Endothelial cell of umbilical vein (primary cell): ENCODE measurements around the gene TTLL11. TPM values are rescaled to one million over a fixed set of nuclear protein-coding genes. Genes with fewer than 3 reads are reported as not detected.
A peak's percentile ranks its signal among the peaks of the same experiment; 100 is the strongest.

Experiments
- BruUV-seq: library from RNA; stranded (reverse); fragments of 400-500 nt; replicated peaks from 2 replicates; lab custom pipeline; 2021; lab: Mats Ljungman, UMichigan
- CTCF ChIA-PET: fragments of 300-600, 350-600 bp; sonication (Branson Sonifier 250); formaldehyde crosslinking; loops from one replicate; lab custom pipeline; 2021; ENCODE audit warnings: antibody characterized with exemption, inconsistent platforms; lab: Charles Lee
- POLR2A ChIA-PET: fragments of 300-600, 350-600 bp; sonication (Branson Sonifier 250); formaldehyde crosslinking; loops from one replicate; lab custom pipeline; 2021; ENCODE audit warnings: antibody characterized with exemption, inconsistent platforms; lab: Charles Lee
- DNase-seq: peaks from one replicate; pipeline ENCODE4 v3.0.0-alpha.2; 2011; ENCODE audit warnings: low read depth, low spot score
- FAIRE-seq: peaks from 2 replicates; lab custom pipeline; 2011; peaks lifted over from hg19 to GRCh38; lab: Jason Lieb, UNC
- H2AFZ ChIP-seq: 2 replicates; pipeline ENCODE4 v1.6.0; 2012; ENCODE audit warnings: low read depth, low read length, control low read depth, inconsistent platforms
- H3K27ac ChIP-seq: 2 replicates; pipeline ENCODE4 v1.5.1; 2011; ENCODE audit warnings: low read depth, mild to moderate bottlenecking, control low read depth, low read length, moderate library complexity; ENCODE audit not compliant: insufficient read depth
- H3K27me3 ChIP-seq, 2 experiments: 2 replicates each; pipeline versions ENCODE4 v1.6.0 to v1.6.1; 2011; ENCODE audit warnings: low read length in 2 of 2, mixed read lengths in 1 of 2; ENCODE audit not compliant: control insufficient read depth in 2 of 2, insufficient read depth in 2 of 2
- H3K36me3 ChIP-seq, 2 experiments: 2 replicates in 1 of 2; 3 replicates in 1 of 2; pipeline ENCODE4 v1.5.1; 2011; ENCODE audit warnings: low read length in 2 of 2, mild to moderate bottlenecking in 1 of 2, moderate library complexity in 1 of 2; ENCODE audit not compliant: control insufficient read depth in 2 of 2, insufficient read depth in 2 of 2; ENCODE audit errors: extremely low read depth in 1 of 2
- H3K4me1 ChIP-seq: 3 replicates; pipeline ENCODE4 v1.5.1; 2011; ENCODE audit warnings: mild to moderate bottlenecking, low read length; ENCODE audit not compliant: control insufficient read depth, insufficient read depth; ENCODE audit errors: extremely low read depth
- H3K4me2 ChIP-seq: 2 replicates; pipeline ENCODE4 v1.6.1; 2011; ENCODE audit warnings: low read length, control low read depth, mixed read lengths; ENCODE audit not compliant: insufficient read depth
- H3K4me3 ChIP-seq, 3 experiments: fragments of 200-600 bp in 1 of 3; sonication (generic), shearing (Covaris generic) in 1 of 3; replicated peaks in 1 of 3; 2 replicates each; pipeline ENCODE4 v1.5.1; 2011 to 2016; ENCODE audit warnings: control low read depth in 3 of 3, low read length in 3 of 3, mild to moderate bottlenecking in 2 of 3, inconsistent platforms in 1 of 3, low read depth in 1 of 3, moderate library complexity in 1 of 3; ENCODE audit not compliant: insufficient read depth in 1 of 3
- H3K79me2 ChIP-seq: 2 replicates; pipeline ENCODE4 v1.6.0; 2012; ENCODE audit warnings: low read length, inconsistent platforms; ENCODE audit not compliant: control insufficient read depth, insufficient read depth
- H3K9ac ChIP-seq: replicated peaks from 2 replicates; pipeline ENCODE3; 2011; ENCODE audit warnings: low read length, control low read depth; ENCODE audit not compliant: insufficient read depth; ENCODE audit errors: extremely low read depth
- H3K9me1 ChIP-seq: replicated peaks from 3 replicates; pipeline ENCODE4 v1.6.0; 2011; ENCODE audit warnings: mild to moderate bottlenecking, low read length; ENCODE audit not compliant: control insufficient read depth, insufficient read depth; ENCODE audit errors: extremely low read depth
- H3K9me3 ChIP-seq: replicated peaks from 2 replicates; pipeline ENCODE4 v1.5.1; 2012; ENCODE audit warnings: low read length, inconsistent platforms; ENCODE audit not compliant: control insufficient read depth, insufficient read depth
- H4K20me1 ChIP-seq: replicated peaks from 2 replicates; pipeline ENCODE3; 2011; ENCODE audit warnings: mild to moderate bottlenecking, low read length; ENCODE audit not compliant: control insufficient read depth, insufficient read depth; ENCODE audit errors: extremely low read depth
- EZH2 ChIP-seq: IDR thresholded peaks from 2 replicates; pipeline ENCODE4 v1.6.1; 2012; ENCODE audit warnings: borderline replicate concordance, low read depth, mild to moderate bottlenecking, moderate library complexity, low read length, inconsistent platforms; ENCODE audit not compliant: severe bottlenecking
- FOS ChIP-seq: IDR thresholded peaks from 2 replicates; pipeline ENCODE4 v1.6.1; 2011; ENCODE audit warnings: mild to moderate bottlenecking, low read length, moderate library complexity, borderline replicate concordance; ENCODE audit not compliant: insufficient read depth
- GATA2 ChIP-seq: IDR thresholded peaks from 2 replicates; pipeline ENCODE4 v1.7.0; 2011; ENCODE audit warnings: low read depth, mild to moderate bottlenecking, moderate library complexity, mixed read lengths, low read length; ENCODE audit not compliant: insufficient read length, insufficient read depth
- JUN ChIP-seq: IDR thresholded peaks from 2 replicates; pipeline ENCODE4 v1.6.1; 2011; ENCODE audit warnings: borderline replicate concordance, low read depth; ENCODE audit not compliant: insufficient read length, insufficient read depth
- MYC ChIP-seq: IDR thresholded peaks from one replicate; pipeline ENCODE4 v1.6.1; 2011; ENCODE audit warnings: mild to moderate bottlenecking, low read depth, low read length
- POLR2A ChIP-seq: IDR thresholded peaks from 2 replicates; pipeline ENCODE4 v1.6.1; 2012; ENCODE audit warnings: low read depth, mild to moderate bottlenecking, control low read depth, low read length
- POLR2AphosphoS5 ChIP-seq: IDR thresholded peaks from 2 replicates; pipeline ENCODE4 v1.6.1; 2012; ENCODE audit warnings: low read depth, mild to moderate bottlenecking, control low read depth, low read length, moderate library complexity; ENCODE audit not compliant: insufficient read depth
- dilution Hi-C: fragments of 300-500 bp; cut with MboI; formaldehyde crosslinking; loops from one replicate; pipeline ENCODE4 v1.15.0; 2019; ENCODE audit warnings: low sequenced_read_pairs; ENCODE audit not compliant: extremely low pct_ligation_motif_present
- intact Hi-C: fragments of 100-400 bp; cut with micrococcal nuclease; formaldehyde crosslinking; loops from one replicate; pipeline ENCODE4 v1.10.0; 2022
- polyA plus RNA-seq, 4 experiments: library from polyadenylated mRNA; depleted of rRNA in 3 of 4; stranded (reverse) in 3 of 4; unstranded in 1 of 4; fragments of >200 nt; gene quantifications; 2 replicates each; pipeline versions ENCODE4 v1.2.1 to v1.2.3, GENCODE V29; 2011 to 2012; ENCODE audit warnings: missing spikeins in 1 of 4
- total RNA-seq: library from RNA; stranded (reverse); gene quantifications from 2 replicates; pipeline ENCODE4 v1.2.3, GENCODE V29; 2021
- TF ChIP-seq, protein P1 (sequence below): IDR thresholded peaks from 2 replicates; pipeline ENCODE4 v1.6.1; 2011; ENCODE audit not compliant: insufficient read depth, insufficient read length
- TF ChIP-seq, protein P2 (sequence below), 2 donors: IDR thresholded peaks; 1 replicate in 1 of 2; 2 replicates in 1 of 2; pipeline ENCODE4 v1.5.1; 2011; ENCODE audit warnings: low read length in 2 of 2, mild to moderate bottlenecking in 2 of 2, moderate library complexity in 2 of 2, control low read depth in 1 of 2, inconsistent platforms in 1 of 2, low read depth in 1 of 2; ENCODE audit not compliant: insufficient read depth in 1 of 2; ENCODE audit errors: extremely low read depth in 1 of 2

TTLL11 gene
- total and polyA plus RNA-seq, 2 donors (not counting 3 experiments of a cell fraction or from before 2014, with no cell fraction given) = 4.9 to 5.1 TPM

DNA sequence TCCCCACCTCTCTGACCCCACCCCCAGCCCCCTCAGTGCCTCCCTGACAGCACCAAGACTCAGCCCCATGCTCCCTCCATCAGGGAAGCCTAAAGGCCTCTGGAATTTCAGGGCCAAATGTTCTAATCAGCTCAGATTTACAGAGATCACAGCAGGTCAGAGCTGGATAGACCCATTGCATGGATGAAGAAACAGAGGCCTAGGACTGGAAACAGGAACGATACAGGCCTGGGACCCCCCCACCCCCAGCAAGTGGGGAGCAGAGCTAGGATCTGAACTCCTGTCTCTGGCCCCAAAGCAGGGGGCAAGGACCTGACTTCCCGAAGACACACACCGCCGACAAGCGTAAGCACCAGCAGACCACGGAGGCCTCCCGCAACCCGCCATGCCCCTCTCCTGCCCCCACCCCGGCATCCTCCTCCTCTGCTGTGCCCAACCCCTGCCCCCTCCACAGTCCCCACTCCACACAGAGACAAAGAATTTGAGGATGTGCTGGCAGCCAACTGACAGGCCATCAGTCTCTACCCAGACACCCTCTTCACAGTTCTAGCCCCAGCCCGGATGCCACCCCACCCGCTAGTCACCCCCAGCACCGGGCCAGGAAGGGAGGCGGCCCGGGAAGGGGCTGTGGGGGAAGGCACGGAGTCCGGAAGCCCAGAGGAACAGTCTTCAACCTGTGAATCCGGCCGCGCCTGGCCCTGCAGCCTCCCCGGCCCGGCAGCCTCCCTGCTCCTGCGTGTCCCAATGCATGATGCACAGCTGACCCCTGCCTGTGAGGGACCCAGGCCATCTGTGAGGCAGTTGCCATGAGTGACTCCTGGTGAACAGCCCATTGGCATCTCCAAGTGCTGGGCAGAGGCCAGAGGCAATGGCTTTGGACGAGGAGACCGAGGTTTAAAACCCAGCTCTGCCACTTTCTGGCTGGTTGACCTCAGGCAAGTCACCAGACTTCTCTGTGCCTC lies 35.2 kb upstream of the TTLL11 start:
- Histone ChIP-seq H4K20me1 (no peaks in the 10 kb centered on the region), H2AFZ (peak overlapping the region; percentile 42), H3K79me2 (no peaks in the 10 kb centered on the region), H3K4me2 (no peak overlapping the region), H3K27ac (no peak overlapping the region), H3K4me1 (peaks cover 23% of the 10 kb centered on the region), H3K27me3 (no peaks in the 10 kb centered on the region), H3K9ac (no peak overlapping the region), H3K4me3 (no peak overlapping the region), H3K9me3 (no peaks in the 10 kb centered on the region), H3K36me3 (no peaks in the 10 kb centered on the region), H3K9me1 (no peaks in the 10 kb centered on the region)
- BruUV-seq = no TSS peak
- TF ChIP-seq MYC = no peak
- peak; percentile 0 for TF ChIP-seq FOS
- CTCF ChIA-PET = interaction anchor here (0.6 to 14.3 kb wide), 10 partner anchors 16 to 683 kb away, joined by 3 to 576 read pairs (median 4); no protein-coding TSS in a partner anchor
- POLR2A ChIA-PET = no interaction called here
- peak; percentile 70 for FAIRE-seq
- intact Hi-C loops (loop anchor here (2.0 kb wide), 1 partner anchor 41 kb away; no protein-coding TSS in a partner anchor), dilution Hi-C loops (no loop called here)
- no peak for DNase-seq

DNA sequence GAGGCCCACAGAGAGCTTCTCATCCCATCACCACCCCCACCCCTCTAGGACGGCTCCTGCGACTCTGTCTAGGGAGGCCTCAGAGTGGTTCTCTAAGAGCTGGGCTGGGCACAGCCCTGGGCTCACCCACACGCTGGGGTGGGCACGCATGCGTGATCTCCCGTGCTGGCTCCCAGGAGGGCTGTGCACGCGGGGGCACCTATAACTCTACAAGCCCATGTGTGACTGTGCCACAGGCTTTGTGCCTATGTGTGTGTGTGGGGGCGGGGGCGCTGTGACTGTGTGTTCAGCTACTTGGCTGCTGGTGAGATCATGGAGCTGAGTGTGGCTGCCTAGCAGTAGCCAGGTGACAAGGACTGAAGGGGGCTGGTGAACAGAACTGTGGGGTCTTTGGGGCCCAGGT lies 34.3 kb upstream of the TTLL11 start:
- no peak overlapping the region for H2AFZ ChIP-seq
- no peak overlapping the region for H3K4me2 ChIP-seq
- no peaks in the 10 kb centered on the region for H3K27me3 ChIP-seq
- FAIRE-seq (no peak), DNase-seq (no peak)
- H3K27ac ChIP-seq = no peak overlapping the region
- BruUV-seq = no TSS peak
- intact Hi-C loops (no loop called here), dilution Hi-C loops (no loop called here)
- ChIA-PET CTCF (interaction anchor here (0.6 to 14.3 kb wide), 12 partner anchors 16 to 684 kb away, joined by 3 to 576 read pairs (median 4); no protein-coding TSS in a partner anchor), POLR2A (no interaction called here)
- H3K9ac ChIP-seq = no peak overlapping the region
- TF ChIP-seq POLR2AphosphoS5 (no peak), POLR2A (no peak), MYC (no peak), JUN (no peak), EZH2 (no peak), GATA2 (no peak), FOS (no peak)
- TF ChIP-seq, protein P1, sequence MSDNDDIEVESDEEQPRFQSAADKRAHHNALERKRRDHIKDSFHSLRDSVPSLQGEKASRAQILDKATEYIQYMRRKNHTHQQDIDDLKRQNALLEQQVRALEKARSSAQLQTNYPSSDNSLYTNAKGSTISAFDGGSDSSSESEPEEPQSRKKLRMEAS = no peak
- TF ChIP-seq, protein P2, sequence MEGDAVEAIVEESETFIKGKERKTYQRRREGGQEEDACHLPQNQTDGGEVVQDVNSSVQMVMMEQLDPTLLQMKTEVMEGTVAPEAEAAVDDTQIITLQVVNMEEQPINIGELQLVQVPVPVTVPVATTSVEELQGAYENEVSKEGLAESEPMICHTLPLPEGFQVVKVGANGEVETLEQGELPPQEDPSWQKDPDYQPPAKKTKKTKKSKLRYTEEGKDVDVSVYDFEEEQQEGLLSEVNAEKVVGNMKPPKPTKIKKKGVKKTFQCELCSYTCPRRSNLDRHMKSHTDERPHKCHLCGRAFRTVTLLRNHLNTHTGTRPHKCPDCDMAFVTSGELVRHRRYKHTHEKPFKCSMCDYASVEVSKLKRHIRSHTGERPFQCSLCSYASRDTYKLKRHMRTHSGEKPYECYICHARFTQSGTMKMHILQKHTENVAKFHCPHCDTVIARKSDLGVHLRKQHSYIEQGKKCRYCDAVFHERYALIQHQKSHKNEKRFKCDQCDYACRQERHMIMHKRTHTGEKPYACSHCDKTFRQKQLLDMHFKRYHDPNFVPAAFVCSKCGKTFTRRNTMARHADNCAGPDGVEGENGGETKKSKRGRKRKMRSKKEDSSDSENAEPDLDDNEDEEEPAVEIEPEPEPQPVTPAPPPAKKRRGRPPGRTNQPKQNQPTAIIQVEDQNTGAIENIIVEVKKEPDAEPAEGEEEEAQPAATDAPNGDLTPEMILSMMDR (IDR thresholded peaks at IDR 0.05; ENCODE audit: extremely low read depth in 1 of 2, insufficient read depth in 1 of 2, low read depth in 1 of 2, low read length in 2 of 2) = no peak
- no peak overlapping the region for H3K4me3 ChIP-seq
- H3K36me3 ChIP-seq = no peaks in the 10 kb centered on the region
- no peaks in the 10 kb centered on the region for H3K9me3 ChIP-seq
- H3K9me1 ChIP-seq = no peaks in the 10 kb centered on the region
- peaks cover 20% of the 10 kb centered on the region for H3K4me1 ChIP-seq
- no peaks in the 10 kb centered on the region for H3K79me2 ChIP-seq
- no peaks in the 10 kb centered on the region for H4K20me1 ChIP-seq
